ENCODE results near the gene GTPBP2. TPM values are rescaled to one million over a fixed set of nuclear protein-coding genes. Genes with fewer than 3 reads are reported as not detected.

GTPBP2 gene
- total and polyA plus RNA-seq, 10 of the 15 experiments (the other 5 are each of a cell fraction or from before 2014, with no cell fraction given) = 5.9 to 63.4 (median 39.8) TPM

- peak; percentile 69; the same call in 1 of the 2 replicates for TF ChIP-seq MTA3 (IDR thresholded peaks at IDR 0.05; ENCODE audit: borderline replicate concordance, low read length)
- 0 out of 2 replicates have a peak, but pooled peaks have one; percentile 37 for TF ChIP-seq SPI1 (IDR thresholded peaks at IDR 0.05; ENCODE audit: borderline replicate concordance, insufficient read depth, low read depth, low read length)
- peak; percentile 21; the same call in 1 of the 2 replicates for TF ChIP-seq IRF4 (IDR thresholded peaks at IDR 0.05; ENCODE audit: low read depth, low read length)
- peak; percentile 36 for TF ChIP-seq ATF7 (IDR thresholded peaks at IDR 0.05; ENCODE audit: low read depth)
- TF ChIP-seq EED (IDR thresholded peaks at IDR 0.05; ENCODE audit: low read depth) = peak; percentile 77
- peak; percentile 39; the same call in 1 of the 2 replicates for TF ChIP-seq IRF5 (IDR thresholded peaks at IDR 0.05; ENCODE audit: borderline replicate concordance)
- peak; percentile 70; the same call in 1 of the 2 replicates for TF ChIP-seq TCF3 (IDR thresholded peaks at IDR 0.05; ENCODE audit: borderline replicate concordance, insufficient read depth, low read depth, low read length)
- peak; percentile 71 for TF ChIP-seq NR2F1 (conservative IDR thresholded peaks at IDR 0.05)
- TF ChIP-seq HSF1 (IDR thresholded peaks at IDR 0.05; ENCODE audit: low read depth, low read length) = no peak
- TF ChIP-seq MTA2 (IDR thresholded peaks at IDR 0.05; ENCODE audit: low read depth) = peak; percentile 67
- TF ChIP-seq MLLT1 (IDR thresholded peaks at IDR 0.05) = peak; percentile 85
- peak; percentile 62; the same call in 1 of the 2 replicates for TF ChIP-seq CREM (IDR thresholded peaks at IDR 0.05; ENCODE audit: low read depth)
- peak; percentile 87 for TF ChIP-seq DPF2 (IDR thresholded peaks at IDR 0.05)
- peak; percentile 73; the same call in 1 of the 2 replicates for TF ChIP-seq POLR2AphosphoS2 (IDR thresholded peaks at IDR 0.05; ENCODE audit: low read depth, low read length)
Measured at GRCh38 chr6:43635387-43636307, 6.6 kb upstream of the GTPBP2 start, which contains the start of gene MAD2L1BP (continued).

All from GM12878 (cell line).